SK-N-SH (cell line): ENCODE results near the gene CCDC178.

ENCODE experiments used
- CTCF ChIP-seq: fragments of 200-600 bp; sonication (generic); IDR thresholded peaks from 2 replicates; pipeline ENCODE4 v1.6.1; 2017; ENCODE audit warnings: antibody characterized with exemption, mild to moderate bottlenecking, moderate library complexity
- FOXJ3 ChIP-seq: sonication (generic); formaldehyde crosslinking; IDR thresholded peaks from 2 replicates; pipeline ENCODE4 v1.5.1; 2020; ENCODE audit warnings: mild to moderate bottlenecking, missing genetic modification reagents
- POLR2AphosphoS5 ChIP-seq: IDR thresholded peaks from 2 replicates; pipeline ENCODE4 v1.6.1; 2012; ENCODE audit warnings: low read depth, low read length
- REST ChIP-seq: IDR thresholded peaks from 2 replicates; pipeline ENCODE4 v1.6.1; 2012; ENCODE audit warnings: mild to moderate bottlenecking, low read depth, low read length, moderate library complexity
- USF1 ChIP-seq: IDR thresholded peaks from 2 replicates; pipeline ENCODE4 v1.4.0; 2012; ENCODE audit warnings: low read depth, borderline replicate concordance
- ZBTB33 ChIP-seq: IDR thresholded peaks from 2 replicates; pipeline ENCODE4 v1.4.0; 2012; ENCODE audit warnings: low read depth, borderline replicate concordance

- TF ChIP-seq CTCF (no peak), REST (no peak), POLR2AphosphoS5 (no peak), USF1 (no peak), FOXJ3 (no peak), ZBTB33 (no peak)
Measured at GRCh38 chr18:33369711-33370449, 70.6 kb downstream of the CCDC178 start.
